GM12801 (cell line): ENCODE measurements around the gene MRPL34.

Experiments
- CTCF ChIP-seq: IDR thresholded peaks from one replicate; pipeline ENCODE4 v1.5.1; 2011; ENCODE audit warnings: control low read depth; ENCODE audit not compliant: insufficient read length; ENCODE audit errors: extremely low read depth

Gene MRPL34

GRCh38 chr19:17324357-17325114 lies 18.9 kb downstream of the MRPL34 start:
- no peak for TF ChIP-seq CTCF

- TF ChIP-seq CTCF: no peak
Measured at GRCh38 chr19:17325133-17325532, 19.5 kb downstream of the MRPL34 start.

GRCh38 chr19:17325881-17326594 lies 20.4 kb downstream of the MRPL34 start:
- no peak for TF ChIP-seq CTCF

DNA sequence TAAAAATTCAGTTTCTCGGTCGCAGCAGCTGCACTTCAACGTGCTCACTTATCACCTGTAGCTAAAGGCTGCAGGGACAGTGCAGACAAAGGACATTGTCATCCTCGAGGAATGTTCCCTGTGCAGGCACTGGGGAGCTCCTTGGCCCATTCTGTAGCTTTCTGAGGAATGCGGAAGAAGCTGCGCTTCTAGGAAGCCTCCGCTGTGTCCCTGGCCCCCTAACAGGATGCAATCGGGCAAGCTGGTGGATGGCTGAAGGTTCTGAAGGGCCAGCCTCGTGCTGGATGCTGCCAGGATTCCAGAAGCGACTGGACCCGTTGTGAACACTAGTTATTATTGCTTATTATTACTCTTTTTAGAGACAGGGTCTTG lies 20.9 kb downstream of the MRPL34 start:
- TF ChIP-seq CTCF: no peak

DNA sequence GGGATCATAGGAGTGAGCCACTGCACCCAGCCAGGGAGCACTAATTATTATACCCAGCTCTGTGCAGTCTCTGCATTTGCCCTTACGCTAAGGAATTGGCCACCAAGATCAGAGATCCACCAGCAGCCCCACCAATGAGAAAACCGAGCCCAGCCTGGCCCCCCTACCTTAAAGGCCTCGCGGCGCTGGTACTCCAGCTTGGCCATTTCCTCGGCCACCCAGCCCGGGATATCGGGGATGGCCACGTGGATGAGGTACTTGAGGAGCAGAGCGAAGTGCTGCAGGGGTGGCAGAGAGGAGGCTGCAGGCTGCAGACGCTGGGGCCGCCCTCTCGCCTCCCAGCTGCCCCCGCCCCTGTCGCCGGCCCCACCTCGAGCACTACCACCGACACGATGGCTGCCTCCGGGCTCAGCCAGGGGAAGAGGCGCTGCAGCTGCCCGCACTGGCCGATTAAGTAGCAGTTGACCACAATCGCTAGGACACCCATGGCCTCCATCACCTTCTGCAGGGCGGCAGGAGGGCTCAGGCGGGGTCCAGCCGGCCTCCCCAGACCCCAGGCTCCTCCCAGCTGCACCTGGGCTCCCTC lies 21.5 kb downstream of the MRPL34 start:
- no peak for TF ChIP-seq CTCF

- no peak for TF ChIP-seq CTCF
Measured at GRCh38 chr19:17327654-17328516, 22.2 kb downstream of the MRPL34 start.
